Measurements from ENCODE around the gene CALU. TPM values are rescaled to one million over a fixed set of nuclear protein-coding genes. Genes with fewer than 3 reads are reported as not detected.

CALU gene
- polyA plus RNA-seq, 1 donor from 2014 or later: 38.1 TPM

DNA sequence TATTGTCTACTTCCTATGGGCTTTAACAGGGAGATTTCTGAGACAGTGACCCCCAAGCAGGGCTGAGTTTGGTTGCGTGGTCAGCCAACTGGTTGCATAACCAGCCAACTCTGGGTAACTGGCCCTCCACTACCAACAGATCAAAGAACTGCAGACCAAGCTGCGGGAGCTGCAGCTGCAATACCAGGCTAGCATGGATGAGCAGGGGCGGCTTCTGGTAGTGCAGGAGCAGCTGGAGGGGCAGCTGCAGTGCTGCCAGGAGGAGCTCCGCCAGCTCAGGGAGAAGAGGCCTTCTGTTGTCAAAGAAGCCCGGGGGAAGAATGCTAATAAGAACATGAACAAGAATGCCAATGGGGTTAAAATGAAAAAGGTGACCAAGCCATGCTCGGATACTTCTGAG lies 75.3 kb downstream of the CALU start:
- H3K9me3 ChIP-seq (ENCODE audit: low read length): no peaks in the 10 kb centered on the region
- no peaks in the 10 kb centered on the region for H3K36me3 ChIP-seq (ENCODE audit: insufficient read depth, low read length)
- no peaks in the 10 kb centered on the region for H3F3A ChIP-seq (ENCODE audit: insufficient read depth, low read length, poor library complexity, severe bottlenecking)
- H3K4me3 ChIP-seq (ENCODE audit: low read length): no peak overlapping the region
- no peaks in the 10 kb centered on the region for H3K27me3 ChIP-seq (ENCODE audit: insufficient read depth, low read depth, low read length)
- H3K27ac ChIP-seq (ENCODE audit: low read length): no peak overlapping the region
- no peaks in the 10 kb centered on the region for H4K20me1 ChIP-seq (ENCODE audit: insufficient read depth)
- H3K79me2 ChIP-seq (replicated peaks; ENCODE audit: insufficient read depth, low read length): no peaks in the 10 kb centered on the region
- no peak overlapping the region for H3K4me2 ChIP-seq (ENCODE audit: low read length)
- TF ChIP-seq RAD21 (conservative IDR thresholded peaks at IDR 0.05): no peak
- TF ChIP-seq REST (IDR thresholded peaks at IDR 0.05; ENCODE audit: borderline replicate concordance): no peak
- no peak for TF ChIP-seq CTCF (IDR thresholded peaks at IDR 0.05; ENCODE audit: poor library complexity, severe bottlenecking)
- no peak for TF ChIP-seq POLR2AphosphoS5 (IDR thresholded peaks at IDR 0.05)
- TF ChIP-seq SMC3 (conservative IDR thresholded peaks at IDR 0.05; ENCODE audit: poor library complexity): no peak
- no peak for TF ChIP-seq EP300 (conservative IDR thresholded peaks at IDR 0.05; ENCODE audit: poor library complexity, severe bottlenecking)
- TF ChIP-seq EZH2 (IDR thresholded peaks at IDR 0.05; ENCODE audit: borderline replicate concordance, insufficient read depth, low read length, poor library complexity, severe bottlenecking): no peak
- no peak for TF ChIP-seq MXI1 (conservative IDR thresholded peaks at IDR 0.05; ENCODE audit: poor library complexity, severe bottlenecking)
- no peak for TF ChIP-seq TAF1 (IDR thresholded peaks at IDR 0.05; ENCODE audit: low read depth)
- no peaks in the 10 kb centered on the region for H3K9me2 ChIP-seq (ENCODE audit: insufficient read depth, low read length)
- no peak overlapping the region for H2AFZ ChIP-seq (ENCODE audit: low read depth, low read length)
- no peak overlapping the region for H3K9ac ChIP-seq (ENCODE audit: low read length)

DNA sequence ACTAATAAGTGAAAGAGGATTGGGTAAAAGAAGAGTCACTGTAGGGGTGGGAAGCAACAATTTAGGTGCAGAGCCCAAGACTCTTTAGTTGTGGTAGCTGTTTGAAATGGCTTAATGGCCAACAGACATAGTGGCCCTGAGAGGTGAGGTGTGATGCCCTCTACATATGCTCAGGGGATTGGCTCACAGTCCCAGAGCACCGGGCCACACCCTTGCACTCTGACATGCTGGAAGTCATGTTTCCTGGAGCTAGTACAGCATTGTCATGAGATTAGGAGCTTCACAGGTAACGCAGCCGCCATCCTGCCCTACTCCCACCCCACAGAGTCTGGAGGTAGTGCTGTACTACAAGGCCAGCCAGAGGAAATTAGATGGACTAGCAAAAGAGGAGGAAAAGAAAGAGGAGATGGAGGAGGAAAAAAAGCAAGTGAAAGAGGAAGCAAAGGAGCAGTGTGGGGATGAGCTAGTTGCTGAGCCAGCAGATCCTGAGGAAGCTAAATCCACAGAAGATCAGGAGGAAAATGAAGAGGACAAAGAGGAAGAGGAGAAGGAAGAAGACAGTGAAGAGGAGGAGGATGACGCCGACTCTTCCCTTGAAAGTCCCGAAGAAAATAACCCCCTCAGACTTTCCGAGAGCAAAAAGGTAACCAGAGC lies 76.3 kb downstream of the CALU start:
- no peaks in the 10 kb centered on the region for H3K9me2 ChIP-seq (ENCODE audit: insufficient read depth, low read length)
- H2AFZ ChIP-seq (ENCODE audit: low read depth, low read length): no peak overlapping the region
- no peaks in the 10 kb centered on the region for H4K20me1 ChIP-seq (ENCODE audit: insufficient read depth)
- H3K9ac ChIP-seq (ENCODE audit: low read length): no peak overlapping the region
- no peaks in the 10 kb centered on the region for H3F3A ChIP-seq (ENCODE audit: insufficient read depth, low read length, poor library complexity, severe bottlenecking)
- H3K9me3 ChIP-seq (ENCODE audit: low read length): no peaks in the 10 kb centered on the region
- H3K27ac ChIP-seq (ENCODE audit: low read length): no peak overlapping the region
- no peaks in the 10 kb centered on the region for H3K27me3 ChIP-seq (ENCODE audit: insufficient read depth, low read depth, low read length)
- TF ChIP-seq REST (IDR thresholded peaks at IDR 0.05; ENCODE audit: borderline replicate concordance) (no peak), POLR2AphosphoS5 (IDR thresholded peaks at IDR 0.05) (no peak), RAD21 (conservative IDR thresholded peaks at IDR 0.05) (no peak), TAF1 (IDR thresholded peaks at IDR 0.05; ENCODE audit: low read depth) (no peak), CTCF (IDR thresholded peaks at IDR 0.05; ENCODE audit: poor library complexity, severe bottlenecking) (no peak), MXI1 (conservative IDR thresholded peaks at IDR 0.05; ENCODE audit: poor library complexity, severe bottlenecking) (no peak), EZH2 (IDR thresholded peaks at IDR 0.05; ENCODE audit: borderline replicate concordance, insufficient read depth, low read length, poor library complexity, severe bottlenecking) (no peak)
- H3K4me2 ChIP-seq (ENCODE audit: low read length): no peak overlapping the region
- no peaks in the 10 kb centered on the region for H3K36me3 ChIP-seq (ENCODE audit: insufficient read depth, low read length)
- no peak overlapping the region for H3K4me3 ChIP-seq (ENCODE audit: low read length)
- H3K79me2 ChIP-seq (replicated peaks; ENCODE audit: insufficient read depth, low read length): no peaks in the 10 kb centered on the region
